DMS53 treated with DMSO at 0.1 percent for 48 hours (cell line): Measurements from ENCODE around the gene SOBP.

Experiments
- DNase-seq: peaks from one replicate; lab custom pipeline; 2025; ENCODE audit not compliant: unreplicated experiment; lab: John Stamatoyannopoulos, UW

Gene SOBP

DNA sequence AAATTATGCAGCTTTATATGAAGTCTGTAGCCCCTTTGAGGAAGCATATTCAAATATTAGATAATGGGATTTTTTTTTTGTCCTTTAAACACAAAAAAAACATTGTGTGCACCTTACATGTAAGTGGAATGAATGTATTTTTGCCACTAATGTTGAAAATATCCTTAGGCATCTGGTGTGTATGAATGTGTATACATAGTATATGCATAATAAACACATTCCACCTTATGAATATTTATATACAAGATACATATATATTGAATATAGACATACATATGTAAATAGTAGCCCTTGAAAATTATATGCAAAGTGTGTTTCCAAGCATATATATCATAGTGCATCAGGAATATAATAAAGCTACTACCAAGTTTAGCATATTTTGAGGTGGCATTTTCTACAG lies 94.8 kb downstream of the SOBP start:
- DNase-seq = no peak

DNA sequence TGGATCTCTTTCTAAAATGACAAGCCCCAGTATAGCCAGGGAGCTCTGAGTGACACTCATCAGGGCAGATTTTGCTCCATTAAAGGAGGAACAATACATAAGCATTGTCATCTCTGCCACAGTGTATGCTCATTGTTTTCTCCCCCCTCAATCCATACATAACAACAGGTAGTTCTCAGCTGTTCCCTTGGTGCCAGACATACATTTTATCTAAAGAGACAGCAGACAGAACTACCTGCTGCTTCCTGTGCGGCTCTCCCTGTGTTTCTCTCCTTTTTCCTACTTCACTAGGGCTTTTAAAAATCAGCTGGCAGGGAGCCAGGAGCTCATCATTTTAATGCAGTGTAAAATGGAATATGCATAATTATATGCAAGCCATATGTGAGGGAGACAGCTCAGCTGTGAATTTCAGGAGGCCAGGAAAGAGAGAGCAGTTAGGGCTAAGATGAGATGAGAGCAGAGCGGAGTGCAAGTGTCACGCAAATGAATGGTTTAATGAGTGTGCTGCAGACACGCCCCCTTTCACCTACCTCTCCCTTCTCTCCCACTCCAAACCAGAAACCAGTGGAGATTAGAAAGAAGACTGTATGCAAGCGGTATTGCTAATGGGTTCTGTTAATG lies 96.0 kb downstream of the SOBP start:
- DNase-seq = no peak

DNA sequence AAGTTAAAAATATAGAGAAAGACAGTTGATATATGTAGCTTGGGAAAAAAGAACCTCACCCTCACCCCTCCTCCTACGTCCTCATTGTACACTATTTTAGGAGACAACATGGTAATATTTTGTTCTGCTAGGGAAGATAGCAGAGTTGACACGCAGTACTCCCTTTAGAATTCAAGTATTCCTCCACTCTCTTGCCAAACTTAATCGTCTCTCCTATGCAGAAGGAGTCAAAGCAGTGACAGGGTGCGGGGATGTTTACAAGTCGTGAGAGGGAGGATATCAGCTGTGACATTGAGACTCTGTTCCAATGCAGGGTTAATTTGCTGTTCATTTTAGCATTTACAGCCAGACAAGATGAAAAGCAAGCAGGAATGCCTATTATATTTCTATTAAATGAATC lies 97.5 kb downstream of the SOBP start:
- DNase-seq = no peak

DNA sequence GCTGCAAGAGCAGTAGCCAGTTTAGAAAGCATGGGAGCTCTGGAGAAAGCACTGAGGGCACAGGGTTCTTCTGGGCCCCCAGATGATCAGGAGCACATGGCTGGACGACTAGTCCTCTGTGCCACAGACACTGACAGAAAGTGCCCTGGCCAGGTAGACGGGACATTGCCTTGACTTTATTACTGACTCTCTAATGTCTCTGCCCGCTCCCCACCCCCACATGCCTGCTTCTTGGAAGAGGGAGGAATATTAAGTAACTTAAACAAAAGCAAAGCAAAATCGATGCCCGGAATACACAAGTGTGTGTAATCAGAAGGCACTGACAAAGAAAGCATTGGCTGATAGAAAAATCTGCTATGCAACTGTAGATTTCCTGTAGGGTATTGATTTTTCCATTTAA lies 99.3 kb downstream of the SOBP start:
- DNase-seq = no peak

DNA sequence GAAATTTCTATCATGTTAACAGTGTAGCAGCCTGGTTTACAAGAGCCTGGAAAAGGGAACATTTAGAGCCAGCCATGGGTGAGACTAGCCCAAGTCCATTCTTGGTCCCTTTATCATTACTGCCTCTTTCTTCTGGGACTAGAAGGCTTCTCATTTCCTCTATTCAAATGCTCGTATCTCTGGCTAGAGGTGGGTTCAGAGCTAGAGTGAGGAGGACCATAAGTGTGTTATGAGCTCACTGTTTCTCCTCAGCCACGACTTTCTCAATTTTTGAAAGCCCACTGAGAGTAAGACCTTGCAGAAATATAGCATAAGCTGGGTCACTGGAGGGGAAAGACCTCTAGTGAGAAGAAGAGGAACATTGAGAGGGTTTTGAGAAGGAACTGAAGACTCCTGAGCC lies 100.0 kb downstream of the SOBP start:
- no peak for DNase-seq

DNA sequence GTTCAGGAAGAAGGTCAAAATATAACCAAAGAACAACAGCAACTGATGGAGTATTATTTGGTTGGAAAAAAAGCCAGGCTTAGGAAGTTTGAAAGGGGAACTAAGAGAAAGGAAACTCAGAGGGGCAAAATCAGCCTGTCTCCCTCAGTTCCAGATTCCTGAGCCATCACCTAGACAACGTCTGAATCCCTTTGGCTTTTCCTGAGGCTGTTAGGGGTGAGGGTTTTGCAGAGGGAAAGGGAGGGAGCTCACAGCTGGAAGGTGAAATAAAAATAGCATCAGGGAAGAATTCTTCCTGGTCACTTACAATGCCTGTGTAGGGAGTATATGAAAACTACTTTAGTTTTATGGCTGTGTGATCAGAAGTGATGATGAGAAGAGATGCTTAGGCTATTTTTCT lies 100.5 kb downstream of the SOBP start:
- DNase-seq = no peak

DNA sequence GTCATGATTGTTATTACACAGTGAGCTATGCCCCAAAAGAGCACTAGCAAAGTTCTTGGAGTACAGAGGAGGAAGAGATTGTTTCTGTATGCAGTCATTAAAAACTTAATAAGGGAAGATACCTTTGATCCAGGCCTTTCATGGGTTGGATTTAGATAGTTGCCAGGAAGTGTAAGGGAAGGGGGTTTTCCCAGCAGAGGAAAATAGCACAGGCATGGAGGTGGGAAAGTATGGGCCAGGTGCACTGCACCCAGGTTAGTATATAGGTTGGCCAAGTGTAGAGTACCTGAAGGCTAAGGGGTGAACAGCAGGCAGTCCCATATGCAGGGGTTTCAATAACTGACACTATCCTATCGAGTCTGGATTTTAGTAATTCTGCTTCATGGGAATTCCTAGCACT lies 101.4 kb downstream of the SOBP start:
- DNase-seq = no peak

DNA sequence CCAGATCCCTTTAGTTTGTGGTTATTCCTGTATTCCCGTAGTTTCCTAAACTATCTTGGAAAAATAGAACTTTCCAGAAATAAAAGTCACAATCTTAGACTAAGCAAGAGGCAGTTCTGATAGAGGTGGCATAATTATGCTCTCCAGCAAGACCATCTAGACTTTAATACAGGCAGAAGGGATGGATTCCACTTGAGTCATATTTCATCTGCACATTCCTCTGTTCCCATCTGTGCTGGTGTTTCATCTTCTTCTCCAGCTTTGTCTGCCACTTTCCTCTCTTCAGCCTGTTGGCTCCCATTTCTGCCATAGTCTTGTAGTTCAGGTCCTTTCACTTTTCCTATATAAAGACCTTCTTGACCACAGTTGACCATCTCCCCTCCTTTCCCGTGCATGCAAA lies 102.9 kb downstream of the SOBP start:
- DNase-seq = no peak

DNA sequence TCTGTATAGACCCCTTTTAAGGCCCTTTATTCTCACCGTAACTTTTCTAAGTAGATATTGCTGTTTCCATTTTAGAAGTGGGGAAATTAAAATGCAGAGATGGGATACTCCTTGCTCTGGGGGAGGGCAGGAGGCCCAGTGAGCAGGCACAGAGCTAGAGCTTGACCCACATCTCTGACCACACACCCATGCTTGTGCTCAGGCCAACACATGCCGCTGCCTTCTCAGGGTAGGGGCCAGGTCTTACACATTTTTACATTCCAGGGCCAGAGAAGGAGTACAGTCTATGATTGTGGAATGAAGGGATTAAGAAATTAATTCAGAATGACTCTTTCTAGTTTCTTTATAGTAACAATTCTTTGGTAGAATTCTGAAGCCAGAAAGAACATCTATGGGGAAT lies 104.8 kb downstream of the SOBP start:
- DNase-seq = no peak

DNA sequence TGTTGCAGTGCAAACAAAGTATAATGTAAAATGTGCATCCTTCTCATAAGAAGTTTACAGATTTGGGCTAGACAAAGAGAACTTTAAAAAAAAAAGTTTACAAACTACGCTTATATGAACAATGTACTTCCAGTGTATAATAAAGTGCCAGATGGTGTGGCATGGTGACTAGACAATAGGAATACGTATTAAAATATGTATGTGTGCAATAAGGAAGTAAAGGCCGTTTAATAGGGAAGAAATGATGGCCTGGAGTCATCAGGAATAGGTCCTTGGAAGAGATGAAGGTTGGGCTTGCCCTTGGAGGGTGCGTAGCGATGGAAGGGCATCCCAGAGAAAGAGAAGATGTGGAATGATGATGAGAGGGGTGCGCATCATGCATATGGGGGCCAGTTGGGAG lies 108.2 kb downstream of the SOBP start:
- no peak for DNase-seq

DNA sequence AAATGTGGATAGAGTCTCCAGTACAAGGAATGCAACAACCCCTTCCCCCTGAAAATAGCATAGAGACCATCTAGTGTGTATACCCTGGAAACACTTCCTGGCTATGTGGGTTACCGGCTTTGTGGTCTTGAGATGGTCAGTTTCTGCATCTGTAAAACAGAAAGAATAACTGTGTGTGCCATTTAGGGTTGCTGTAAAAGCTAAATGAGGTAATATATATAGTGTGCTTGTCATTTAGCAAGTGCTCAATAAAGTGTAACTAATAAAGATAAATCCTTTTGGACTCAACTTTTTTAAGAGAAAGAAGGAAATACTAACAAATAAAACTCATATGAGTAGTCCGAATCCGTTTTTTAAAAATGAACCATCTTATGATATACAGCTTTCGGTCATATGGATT lies 109.1 kb downstream of the SOBP start:
- DNase-seq = no peak

DNA sequence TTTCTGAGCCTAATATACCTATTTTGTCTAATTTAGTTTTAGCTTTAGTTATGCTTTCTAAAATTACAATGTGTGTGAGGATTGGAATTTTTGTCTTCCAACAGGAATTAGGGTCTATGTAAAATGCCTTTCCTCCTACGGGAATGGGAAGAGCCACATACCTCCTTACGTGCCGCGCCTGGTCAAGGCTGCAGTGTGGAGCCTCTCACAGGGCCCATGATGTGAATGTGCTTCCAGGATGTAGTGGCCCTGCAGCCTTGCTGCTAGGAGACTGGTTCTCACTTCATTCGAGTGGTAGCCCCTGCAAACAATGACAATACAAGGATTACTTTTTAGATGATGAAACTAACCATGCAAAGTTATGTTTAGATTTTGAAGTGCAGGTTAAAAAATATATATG lies 110.2 kb downstream of the SOBP start:
- DNase-seq = no peak

DNA sequence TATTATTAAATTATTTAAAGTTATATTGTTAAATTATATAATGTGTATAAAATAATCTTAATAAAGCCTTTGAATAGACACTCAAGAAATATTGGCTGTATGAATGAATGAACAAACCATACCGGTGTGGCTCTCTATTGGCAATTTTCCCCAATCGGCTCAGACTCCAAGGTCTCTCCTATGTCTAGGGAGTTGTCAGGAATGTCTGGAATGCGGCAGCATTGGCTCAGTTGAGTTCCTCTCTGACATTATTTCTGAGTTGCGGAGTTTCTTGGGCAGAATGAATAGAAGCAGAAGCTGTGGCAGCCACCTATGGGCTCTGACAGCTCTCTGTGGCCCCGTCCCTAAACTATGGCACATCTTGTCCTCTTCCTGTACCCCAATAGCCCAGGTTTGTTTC lies 111.0 kb downstream of the SOBP start:
- DNase-seq = no peak

DNA sequence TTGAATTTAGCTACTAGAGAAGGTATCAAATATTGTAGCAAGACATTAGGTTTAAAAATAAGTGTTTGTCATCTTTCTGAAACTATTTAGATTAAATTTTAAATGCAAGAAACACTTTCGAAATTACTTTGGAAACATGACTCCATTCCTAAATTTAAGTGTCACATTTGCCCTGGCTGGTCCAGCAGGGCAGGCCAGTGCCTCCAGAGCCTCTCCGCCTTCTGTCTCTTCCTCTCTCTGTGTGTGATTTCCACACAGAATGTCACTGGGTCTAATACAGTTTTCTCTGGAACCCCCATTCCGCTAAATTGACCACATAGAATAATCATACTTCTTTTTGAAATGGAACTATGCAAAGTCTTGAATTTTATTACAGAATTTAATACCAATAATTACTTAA lies 111.5 kb downstream of the SOBP start:
- DNase-seq = no peak

DNA sequence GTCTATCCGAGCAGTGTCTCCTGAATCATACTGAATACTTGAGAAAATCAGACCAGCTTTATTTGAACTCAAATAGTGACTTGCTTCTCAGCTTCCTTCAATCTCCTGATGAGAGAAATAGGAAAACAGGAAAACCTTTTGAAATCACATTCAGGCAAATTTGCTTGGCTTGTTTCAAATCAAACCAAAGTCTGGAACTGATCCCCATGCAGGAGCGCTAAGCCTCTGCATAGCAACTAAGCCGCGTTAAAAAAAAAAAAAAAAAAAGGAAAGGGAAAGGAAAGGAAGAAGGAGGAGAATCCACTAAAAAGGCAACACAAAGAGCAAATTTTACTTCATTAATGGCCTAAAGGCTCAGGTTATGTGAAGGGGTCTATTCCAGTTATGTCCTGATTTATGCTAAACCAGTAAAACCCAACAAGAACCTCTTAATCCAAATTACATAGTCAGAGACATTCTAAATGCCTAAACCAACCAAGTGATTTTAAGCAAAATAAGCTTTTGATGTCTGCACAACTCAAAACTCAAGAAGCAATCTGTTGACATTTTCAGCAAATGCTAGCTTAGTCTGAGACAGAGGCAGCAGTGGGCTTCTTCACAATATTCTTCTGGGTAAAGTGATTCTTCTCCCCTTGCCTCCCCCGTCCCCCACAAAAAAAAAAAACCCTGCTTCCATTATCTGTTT lies 112.5 kb downstream of the SOBP start:
- DNase-seq = no peak

DNA sequence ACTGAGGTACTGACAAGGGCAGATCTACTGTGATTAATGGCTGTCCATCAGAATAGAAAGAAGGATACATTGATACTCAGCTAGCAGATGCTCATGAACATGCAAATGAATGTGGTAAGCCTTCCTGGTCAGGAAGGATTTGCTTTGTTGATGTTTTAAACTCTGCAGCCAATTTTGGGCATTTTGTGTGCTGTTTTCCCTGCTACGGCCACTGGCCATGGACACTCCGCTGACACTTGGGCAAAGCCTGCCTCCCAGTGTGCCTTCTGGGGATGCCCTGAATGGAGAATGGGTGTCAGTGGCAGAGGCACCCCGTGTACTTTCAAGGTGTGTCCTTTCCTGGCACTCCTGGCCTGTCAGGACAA lies 113.1 kb downstream of the SOBP start:
- DNase-seq = no peak

DNA sequence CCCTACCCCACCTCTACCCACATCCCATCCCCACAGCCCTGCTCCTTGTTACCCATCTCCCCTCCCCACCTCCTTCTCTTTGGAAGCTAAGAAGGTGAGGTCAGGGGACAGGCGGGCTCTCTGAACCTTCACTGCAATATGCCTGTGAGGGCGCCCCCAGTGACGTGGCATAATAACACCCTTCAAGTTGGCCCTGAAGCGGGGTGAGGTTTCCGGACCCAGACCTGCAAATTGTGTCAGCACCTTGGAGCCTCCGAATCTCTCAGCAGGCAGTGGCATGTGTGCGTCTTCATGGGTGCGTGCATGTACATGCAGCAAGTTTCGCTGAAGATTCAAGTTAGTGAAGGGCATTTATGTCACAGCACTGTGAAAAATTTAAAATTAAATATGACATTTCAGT lies 114.6 kb downstream of the SOBP start:
- no peak for DNase-seq

DNA sequence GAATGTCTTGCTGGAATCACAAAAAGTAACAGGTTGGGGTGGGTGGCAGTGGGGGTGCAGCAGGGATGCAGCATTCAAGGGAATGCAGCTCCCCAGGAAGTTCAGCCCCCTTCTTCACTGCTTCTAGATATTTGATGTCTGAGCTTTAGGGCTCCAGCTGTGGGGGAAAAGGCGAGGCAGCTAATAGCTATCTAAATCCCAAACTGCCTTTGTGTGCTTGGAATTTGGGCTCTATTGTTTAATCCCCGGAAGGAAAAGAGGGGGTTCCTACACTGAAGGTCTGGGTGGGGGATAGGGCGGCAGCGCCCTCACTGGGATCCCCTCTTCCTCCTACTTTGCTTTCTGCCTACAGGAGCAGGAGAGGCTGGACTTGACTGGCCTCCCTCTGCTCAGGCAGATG lies 116.5 kb downstream of the SOBP start:
- DNase-seq = no peak

DNA sequence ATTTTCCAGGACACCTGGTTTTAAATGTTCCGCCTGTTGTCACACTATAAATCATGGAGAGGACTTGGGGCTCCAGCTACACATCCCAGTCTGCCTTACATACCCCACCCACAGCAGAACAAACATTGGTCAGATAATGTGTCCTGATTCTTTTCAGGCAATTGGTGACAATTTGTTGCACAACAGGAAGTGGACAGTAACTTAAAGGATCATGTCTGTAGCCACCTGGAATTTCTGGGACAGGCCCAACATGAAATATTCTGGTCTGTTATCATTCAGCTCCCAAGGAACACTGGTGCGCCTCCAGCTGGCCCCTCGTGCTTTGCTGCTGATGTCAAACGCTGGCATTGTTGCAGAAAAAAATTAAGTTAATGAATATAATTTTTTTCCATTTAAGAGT lies 117.2 kb downstream of the SOBP start:
- DNase-seq = no peak

DNA sequence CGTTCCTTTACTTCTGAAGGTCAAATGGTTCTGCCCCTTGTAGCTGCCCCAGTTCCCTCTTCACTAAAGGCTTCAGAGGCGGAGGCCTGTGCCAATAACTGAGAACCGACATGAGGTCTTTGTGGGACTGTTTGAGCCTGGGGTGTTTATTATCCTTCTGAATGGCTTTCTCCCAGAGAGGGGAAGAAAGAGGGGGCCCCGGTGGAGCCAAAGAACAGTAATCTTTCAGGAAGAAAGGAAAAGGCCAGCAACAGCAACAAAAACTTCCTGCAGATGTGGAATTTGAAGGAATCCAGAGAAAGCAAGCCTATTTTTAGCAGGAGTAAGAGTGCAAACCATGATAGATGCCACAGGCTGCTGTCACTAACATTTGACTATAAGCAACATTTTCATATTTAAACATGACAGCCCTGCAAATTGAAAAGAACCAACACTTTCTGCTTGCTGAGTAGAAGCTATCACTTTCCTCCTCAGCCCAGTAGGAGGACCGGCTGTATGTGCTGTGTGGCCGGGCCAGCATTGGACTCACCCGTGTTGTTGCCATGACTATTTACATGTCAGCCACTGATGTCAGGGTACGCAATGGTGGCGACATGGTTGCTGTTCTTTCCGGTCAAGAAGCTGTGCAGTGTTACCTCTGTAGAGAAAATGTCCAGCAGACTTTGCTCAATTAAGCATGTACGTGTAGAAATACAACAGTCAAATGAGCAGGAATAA lies 121.3 kb downstream of the SOBP start:
- no peak for DNase-seq

DNA sequence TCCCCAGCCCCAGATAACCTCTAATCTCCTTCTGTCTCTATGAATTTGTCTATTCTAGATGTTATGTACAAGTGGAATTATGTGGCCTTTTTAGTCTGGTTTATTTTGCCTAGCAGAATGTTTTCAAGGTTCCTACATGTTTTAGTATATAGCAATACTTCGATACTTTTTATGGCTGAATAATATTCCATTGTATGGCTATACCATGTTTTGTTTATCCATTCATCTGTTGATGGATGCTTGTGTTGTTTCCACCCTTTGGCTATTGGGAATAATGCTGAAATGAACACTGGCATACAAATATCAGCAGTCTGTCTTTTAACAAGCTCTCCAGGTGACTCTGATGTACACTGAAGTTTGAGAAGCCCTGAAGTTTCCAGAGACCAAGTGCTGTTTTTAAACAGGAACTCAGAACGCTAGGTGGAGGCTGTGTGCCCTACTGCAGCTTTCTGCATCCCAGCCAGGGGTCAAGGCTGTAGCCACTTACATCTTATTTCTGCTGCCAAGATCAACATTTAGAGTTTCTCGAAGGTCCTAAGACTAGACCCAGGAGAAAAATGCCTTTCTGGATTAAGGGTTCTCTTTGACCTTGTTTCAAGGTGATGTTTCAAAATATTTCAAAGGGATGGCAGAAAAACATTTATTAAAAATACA lies 123.0 kb downstream of the SOBP start:
- DNase-seq = no peak
